RWPE1 (cell line): ENCODE measurements around the gene GALNT2.

Experiments
- CTCF ChIA-PET: fragments of 350-600 bp; sonication (Branson Sonifier 250); formaldehyde crosslinking; extraction: SDS; loops from one replicate; lab custom pipeline; 2021; lab: Yijun Ruan, JAX
- POLR2A ChIA-PET: fragments of 400-600 bp; formaldehyde crosslinking; extraction: SDS; loops from one replicate; lab custom pipeline; 2020; ENCODE audit warnings: antibody characterized with exemption; ENCODE audit not compliant: low non-redundant PET; lab: Yijun Ruan, JAX
- DNase-seq: peaks from one replicate; pipeline ENCODE4 v3.0.0; 2012; ENCODE audit warnings: low spot score
- H3K27ac ChIP-seq: fragments of 450-650 bp; 2 replicates; pipeline ENCODE4 v1.5.1; 2017
- TF ChIP-seq, protein P1 (sequence below): fragments of 450-650 bp; conservative IDR thresholded peaks from 2 replicates; pipeline ENCODE4 v1.5.1; 2017; ENCODE audit warnings: low read depth, mild to moderate bottlenecking

Gene GALNT2

GRCh38 chr1:230211436-230212145, 144.6 kb downstream of the GALNT2 start:
- H3K27ac ChIP-seq: no peak overlapping the region
- POLR2A ChIA-PET: no interaction called here
- DNase-seq: no peak
- CTCF ChIA-PET: no interaction called here
- TF ChIP-seq, protein P1, sequence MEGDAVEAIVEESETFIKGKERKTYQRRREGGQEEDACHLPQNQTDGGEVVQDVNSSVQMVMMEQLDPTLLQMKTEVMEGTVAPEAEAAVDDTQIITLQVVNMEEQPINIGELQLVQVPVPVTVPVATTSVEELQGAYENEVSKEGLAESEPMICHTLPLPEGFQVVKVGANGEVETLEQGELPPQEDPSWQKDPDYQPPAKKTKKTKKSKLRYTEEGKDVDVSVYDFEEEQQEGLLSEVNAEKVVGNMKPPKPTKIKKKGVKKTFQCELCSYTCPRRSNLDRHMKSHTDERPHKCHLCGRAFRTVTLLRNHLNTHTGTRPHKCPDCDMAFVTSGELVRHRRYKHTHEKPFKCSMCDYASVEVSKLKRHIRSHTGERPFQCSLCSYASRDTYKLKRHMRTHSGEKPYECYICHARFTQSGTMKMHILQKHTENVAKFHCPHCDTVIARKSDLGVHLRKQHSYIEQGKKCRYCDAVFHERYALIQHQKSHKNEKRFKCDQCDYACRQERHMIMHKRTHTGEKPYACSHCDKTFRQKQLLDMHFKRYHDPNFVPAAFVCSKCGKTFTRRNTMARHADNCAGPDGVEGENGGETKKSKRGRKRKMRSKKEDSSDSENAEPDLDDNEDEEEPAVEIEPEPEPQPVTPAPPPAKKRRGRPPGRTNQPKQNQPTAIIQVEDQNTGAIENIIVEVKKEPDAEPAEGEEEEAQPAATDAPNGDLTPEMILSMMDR: no peak

DNA sequence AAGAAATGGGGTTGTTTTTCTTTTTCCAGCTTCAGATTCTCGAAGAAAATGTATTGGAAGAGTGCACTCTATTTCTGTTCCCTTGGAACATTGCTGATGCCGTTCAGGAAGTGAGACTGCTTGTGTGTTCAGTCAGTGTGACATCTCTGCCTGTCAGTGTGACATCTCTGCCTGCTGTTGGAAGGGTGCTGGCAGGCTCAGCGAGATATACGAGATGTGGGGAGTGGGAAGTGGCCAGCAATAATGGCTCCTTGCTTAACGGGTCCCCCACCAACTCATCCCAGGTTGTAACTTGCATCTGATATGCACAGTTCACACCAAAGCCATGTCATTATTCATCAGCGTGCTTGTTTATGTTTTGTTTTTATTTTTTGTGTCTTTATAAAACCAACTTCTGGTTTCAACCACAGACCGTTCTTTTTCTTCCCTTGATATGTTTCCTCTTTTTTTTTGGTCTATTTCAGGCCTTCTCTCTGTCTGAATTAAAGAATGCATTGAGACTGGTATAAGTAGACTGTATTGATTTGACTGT, 145.4 kb downstream of the GALNT2 start:
- POLR2A ChIA-PET: no interaction called here
- no peak overlapping the region for H3K27ac ChIP-seq
- CTCF ChIA-PET: no interaction called here
- no peak for DNase-seq
- TF ChIP-seq, protein P1: no peak

DNA sequence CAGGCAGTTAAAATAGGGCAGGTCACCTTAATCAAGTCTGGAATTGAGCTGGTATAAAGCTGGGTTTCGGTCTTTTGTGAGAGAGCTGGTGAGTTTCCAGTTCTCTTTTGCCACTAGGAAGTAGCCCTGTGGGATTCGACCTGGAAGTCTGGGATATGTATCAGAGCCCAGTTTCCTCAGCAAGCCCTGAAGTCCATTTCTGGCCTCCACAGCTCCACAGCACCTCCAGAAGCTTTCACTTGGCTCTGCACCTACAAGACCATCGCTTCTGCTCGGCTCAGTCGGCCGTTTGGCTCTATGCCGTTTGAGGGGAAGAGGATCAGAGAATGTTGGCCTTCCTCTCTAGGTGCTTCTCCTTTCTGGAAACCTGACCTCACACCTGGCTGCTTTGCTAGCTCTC, 148.0 kb downstream of the GALNT2 start:
- TF ChIP-seq, protein P1: no peak
- no peak for DNase-seq
- CTCF ChIA-PET: interaction anchor here (0.6 to 1.1 kb wide), 4 partner anchors 13 to 372 kb away, joined by 3 to 4 read pairs (median 4); no protein-coding TSS in a partner anchor
- no peak overlapping the region for H3K27ac ChIP-seq
- POLR2A ChIA-PET: no interaction called here

DNA sequence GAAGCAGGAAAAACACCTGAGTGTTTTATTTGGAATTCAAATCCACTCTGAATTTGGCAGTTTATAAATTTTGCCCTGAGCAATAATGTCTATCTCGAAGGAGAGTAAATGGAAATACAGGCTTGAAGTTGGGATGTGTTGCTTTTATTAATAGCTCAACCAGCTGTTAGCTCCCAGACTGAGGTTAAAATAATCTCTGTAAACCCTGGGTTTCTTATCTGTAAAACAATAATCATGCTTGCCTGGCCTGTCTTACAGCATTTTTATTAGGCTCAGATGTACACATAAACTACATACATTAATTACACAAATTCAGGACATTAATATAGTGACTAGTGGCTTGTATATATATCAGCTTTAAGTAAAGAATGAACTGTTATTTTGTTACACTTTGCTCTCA, 148.5 kb downstream of the GALNT2 start:
- ChIA-PET POLR2A (interaction anchor here (0.6 kb wide), 1 partner anchor 74 kb away, joined by 5 read pairs; no protein-coding TSS in a partner anchor), CTCF (interaction anchor here (0.6 to 1.0 kb wide), 2 partner anchors 95 to 372 kb away, joined by 4 read pairs; no protein-coding TSS in a partner anchor)
- no peak for DNase-seq
- no peak overlapping the region for H3K27ac ChIP-seq
- TF ChIP-seq, protein P1: no peak

GRCh38 chr1:230216896-230217295, 149.9 kb downstream of the GALNT2 start:
- TF ChIP-seq, protein P1: no peak
- DNase-seq: no peak
- ChIA-PET POLR2A (no interaction called here), CTCF (no interaction called here)
- no peak overlapping the region for H3K27ac ChIP-seq

DNA sequence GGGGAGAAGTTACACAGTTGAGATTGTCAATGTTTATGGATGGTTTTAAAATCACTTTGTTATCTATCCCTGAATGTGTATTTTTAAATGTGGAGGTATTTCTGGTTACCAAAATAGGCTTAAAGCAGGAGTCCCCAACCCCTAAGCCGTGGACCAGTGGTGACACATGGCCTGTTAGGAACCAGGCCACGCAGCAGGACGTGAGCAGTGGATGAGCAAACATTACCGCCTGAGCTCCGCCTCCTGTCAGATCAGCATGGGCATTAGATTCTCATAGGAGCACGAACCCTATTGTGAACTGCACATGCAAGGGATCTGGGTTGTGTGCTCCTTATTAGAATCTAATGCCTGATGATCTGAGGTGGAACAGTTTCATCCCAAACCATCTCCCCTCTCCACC, 151.6 kb downstream of the GALNT2 start:
- DNase-seq: no peak
- TF ChIP-seq, protein P1: no peak
- ChIA-PET POLR2A (no interaction called here), CTCF (interaction anchor here (0.6 kb wide), 1 partner anchor 595 kb away, joined by 3 read pairs; no protein-coding TSS in a partner anchor)
- H3K27ac ChIP-seq: no peak overlapping the region
